Left ventricle myocardium superior (tissue), 1 donor: ENCODE data around the gene AADACL2. TPM values are rescaled to one million over a fixed set of nuclear protein-coding genes. Genes with fewer than 3 reads are reported as not detected.
"Not testable (repeated sequence)": the region's sequence is repeated elsewhere in the genome, so short reads cannot be mapped to it uniquely, and the experiment has no call there.

Experiments used
- ATAC-seq: fragments of 200-7000 bp; cut with Tn5 transposase; one replicate; pipeline ENCODE4 v1.9.1; 2020; ENCODE audit warnings: mild to moderate bottlenecking, moderate library complexity
- DNase-seq: peaks from one replicate; pipeline ENCODE4 v3.0.0-alpha.2; 2020
- intact Hi-C: fragments of 100-400 bp; cut with micrococcal nuclease; formaldehyde crosslinking; loops from one replicate; pipeline ENCODE4 v1.11.0; 2022
- total RNA-seq: library from RNA; stranded (reverse); fragmentation: NEBNext Ultra II Directional; extraction: Animal tissue kit (Norgen Biotek cat#: 25700); gene quantifications from one replicate; pipeline ENCODE4 v1.2.1, GENCODE V29; 2021
- donor health status: DM: no; HTN: yes; CAD: no; lungs with severe emphysema.

The AADACL2 gene
- total RNA-seq, 1 donor from 2014 or later, result not detected

DNA sequence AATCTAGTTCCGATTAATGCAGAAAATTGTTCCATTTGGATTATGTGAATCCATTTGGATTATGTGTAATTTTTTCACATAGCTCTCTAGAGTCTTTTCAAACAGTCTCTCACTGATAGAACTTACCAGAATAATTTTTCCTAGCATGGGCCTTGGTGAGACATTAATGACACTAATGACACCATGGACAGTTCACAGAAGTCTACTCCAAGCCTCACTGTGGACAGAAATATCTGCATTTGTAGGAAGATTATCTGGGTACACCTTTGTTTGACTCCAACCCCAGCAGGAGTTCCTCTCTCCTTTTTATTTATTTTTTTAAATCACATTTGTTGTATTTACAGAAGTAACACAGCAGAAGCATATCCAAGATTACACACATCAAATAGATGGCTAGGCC lies 27.9 kb downstream of the AADACL2 start:
- intact Hi-C loops, result no loop called here

GRCh38 chr3:151764699-151765098 lies 31.0 kb downstream of the AADACL2 start:
- not testable (repeated sequence) for DNase-seq, ATAC-seq

More for the DNA sequence above, 27.9 kb downstream of the AADACL2 start:
- DNase-seq, result no peak
- ATAC-seq, result no peak

GRCh38 chr3:151765685-151766084 lies 32.0 kb downstream of the AADACL2 start:
- intact Hi-C loops, result no loop called here
- ATAC-seq (no peak), DNase-seq (no peak)

More at GRCh38 chr3:151764699-151765098, 31.0 kb downstream of the AADACL2 start:
- intact Hi-C loops, result not testable (repeated sequence)

GRCh38 chr3:151766454-151766853 lies 32.7 kb downstream of the AADACL2 start:
- intact Hi-C loops, result no loop called here
- no peak for ATAC-seq

GRCh38 chr3:151768393-151768930 lies 34.7 kb downstream of the AADACL2 start:
- DNase-seq (no peak), ATAC-seq (no peak)
- intact Hi-C loops, result no loop called here

More at GRCh38 chr3:151766454-151766853, 32.7 kb downstream of the AADACL2 start:
- no peak for DNase-seq

GRCh38 chr3:151769175-151769574 lies 35.4 kb downstream of the AADACL2 start:
- intact Hi-C loops, result no loop called here
- DNase-seq (no peak), ATAC-seq (no peak)

DNA sequence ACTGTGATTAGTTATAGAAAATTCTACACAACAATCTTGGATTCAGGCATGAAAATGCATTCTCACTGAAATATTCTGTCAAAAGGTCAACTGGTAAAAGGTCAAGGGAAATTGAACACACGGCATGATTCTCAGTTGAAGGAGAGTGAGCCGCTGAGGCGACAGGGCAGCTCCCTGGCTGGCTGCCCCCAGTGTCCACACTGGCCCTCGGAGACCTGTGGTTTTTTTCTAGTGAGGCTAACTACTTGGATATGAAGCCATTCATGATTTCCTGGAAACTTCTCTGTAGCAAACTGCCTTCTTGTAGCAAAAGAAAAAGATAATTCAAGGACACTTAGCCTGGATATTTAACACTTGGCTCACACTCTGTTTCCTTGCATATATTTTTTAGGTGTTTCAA lies 37.2 kb downstream of the AADACL2 start:
- ATAC-seq (peak; percentile 93), DNase-seq (peak; percentile 78)
- intact Hi-C loops, result no loop called here

DNA sequence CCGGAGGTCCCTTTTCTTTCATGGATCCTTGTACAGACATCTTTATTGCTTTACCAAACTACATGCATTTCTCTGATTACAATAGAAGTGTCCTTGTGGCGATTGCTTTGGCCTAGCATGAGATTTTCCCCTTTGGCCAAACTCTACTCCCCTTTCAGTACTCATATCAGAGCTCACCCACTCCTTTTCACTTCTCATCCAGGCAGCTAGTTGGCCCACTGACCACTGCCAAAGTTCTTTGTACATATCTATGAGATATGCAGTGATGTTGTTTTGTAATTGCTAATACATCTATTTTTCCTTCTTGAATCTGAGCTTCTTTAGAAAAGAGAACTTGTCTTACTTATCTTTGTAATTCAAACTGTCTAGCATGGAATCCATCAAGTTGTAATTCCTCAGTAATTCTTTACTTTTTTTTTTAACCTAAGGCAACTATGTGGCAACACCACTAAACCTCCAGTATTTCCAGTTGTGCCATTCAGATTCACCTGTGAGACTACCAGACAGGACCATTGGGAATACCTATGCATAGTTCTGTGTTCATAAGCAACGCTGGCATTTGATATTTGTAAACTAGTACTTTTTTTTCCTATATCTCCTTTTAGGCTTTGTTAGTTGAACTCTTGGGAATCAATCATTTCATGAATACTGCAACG lies 39.2 kb downstream of the AADACL2 start:
- intact Hi-C loops, result no loop called here
- ATAC-seq, result no peak
- no peak for DNase-seq

- intact Hi-C loops, result no loop called here
- DNase-seq (no peak), ATAC-seq (no peak)
Measured at GRCh38 chr3:151774235-151774634, 40.5 kb downstream of the AADACL2 start.

- DNase-seq (no peak), ATAC-seq (no peak)
- intact Hi-C loops, result no loop called here
Measured at GRCh38 chr3:151774910-151775309, 41.2 kb downstream of the AADACL2 start.

DNA sequence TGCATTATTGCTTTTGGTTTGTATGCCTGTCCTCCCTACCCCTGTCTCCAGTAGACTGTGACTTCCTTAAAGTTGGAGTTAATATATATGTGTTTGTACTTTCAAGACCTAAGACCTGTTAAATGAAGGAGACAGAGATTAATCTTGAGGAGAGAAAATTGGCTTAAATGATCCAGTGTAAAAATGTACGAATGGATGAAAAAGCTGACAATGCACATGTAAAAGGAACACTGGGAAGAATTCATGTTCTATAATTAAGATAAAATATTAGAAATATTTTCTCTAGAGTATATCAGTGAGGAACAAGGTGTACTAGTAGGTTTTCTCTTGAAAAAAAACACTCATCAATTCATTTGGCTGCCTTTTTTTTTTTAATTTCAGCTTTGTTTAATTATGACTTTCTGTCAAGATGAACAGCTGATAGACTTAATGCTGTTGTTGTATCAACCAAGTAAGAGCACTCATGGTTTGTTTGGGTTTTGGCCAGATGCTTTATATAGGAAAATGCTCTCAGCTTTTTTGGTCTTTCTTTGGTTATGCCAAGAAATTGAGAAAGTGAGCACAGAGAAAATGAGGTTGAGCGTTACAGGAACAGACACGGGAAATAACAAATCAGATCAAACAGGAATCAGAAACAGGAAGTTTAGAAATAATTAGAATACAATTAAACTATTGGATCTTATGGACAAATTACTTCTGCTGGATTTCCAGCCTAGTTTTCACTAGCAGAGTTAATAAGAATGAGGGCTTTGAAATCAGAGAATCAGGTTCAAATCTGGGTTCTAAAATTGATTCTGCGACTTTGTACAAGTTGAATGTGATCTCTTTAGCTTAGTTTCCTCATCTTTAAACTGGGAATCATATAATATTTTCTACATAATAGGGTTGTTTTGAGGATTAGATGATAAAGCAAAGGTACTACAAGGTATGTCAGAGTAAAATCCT lies 41.9 kb downstream of the AADACL2 start:
- DNase-seq (no peak), ATAC-seq (no peak)
- intact Hi-C loops, result no loop called here

GRCh38 chr3:151776259-151776740 lies 42.6 kb downstream of the AADACL2 start:
- intact Hi-C loops, result no loop called here
- DNase-seq (no peak), ATAC-seq (no peak)

GRCh38 chr3:151777880-151778279 lies 44.2 kb downstream of the AADACL2 start:
- intact Hi-C loops, result no loop called here
- ATAC-seq, result no peak
- DNase-seq, result no peak

GRCh38 chr3:151787626-151788025 lies 53.9 kb downstream of the AADACL2 start:
- intact Hi-C loops, result no loop called here
- DNase-seq (no peak), ATAC-seq (peak; percentile 79)

DNA sequence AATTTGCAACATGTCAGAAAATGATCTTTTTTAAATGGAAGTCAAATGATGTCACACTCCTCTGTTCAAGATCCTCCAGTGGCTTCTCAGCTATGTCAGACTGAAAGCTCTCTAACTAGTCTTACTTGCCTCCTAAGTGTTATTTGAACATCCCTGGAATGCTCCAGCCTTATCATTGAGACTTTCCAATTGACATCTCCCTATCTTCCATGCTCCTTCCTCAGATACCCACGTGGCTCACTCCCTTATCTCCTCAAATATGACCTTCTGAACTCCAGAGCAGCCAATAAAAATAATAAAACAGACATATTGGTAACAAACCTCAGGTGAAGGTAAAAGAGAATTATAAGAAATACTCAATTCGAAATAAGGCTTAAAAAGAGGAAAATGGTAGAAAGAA lies 54.7 kb downstream of the AADACL2 start:
- intact Hi-C loops, result no loop called here
- no peak for ATAC-seq
- no peak for DNase-seq

DNA sequence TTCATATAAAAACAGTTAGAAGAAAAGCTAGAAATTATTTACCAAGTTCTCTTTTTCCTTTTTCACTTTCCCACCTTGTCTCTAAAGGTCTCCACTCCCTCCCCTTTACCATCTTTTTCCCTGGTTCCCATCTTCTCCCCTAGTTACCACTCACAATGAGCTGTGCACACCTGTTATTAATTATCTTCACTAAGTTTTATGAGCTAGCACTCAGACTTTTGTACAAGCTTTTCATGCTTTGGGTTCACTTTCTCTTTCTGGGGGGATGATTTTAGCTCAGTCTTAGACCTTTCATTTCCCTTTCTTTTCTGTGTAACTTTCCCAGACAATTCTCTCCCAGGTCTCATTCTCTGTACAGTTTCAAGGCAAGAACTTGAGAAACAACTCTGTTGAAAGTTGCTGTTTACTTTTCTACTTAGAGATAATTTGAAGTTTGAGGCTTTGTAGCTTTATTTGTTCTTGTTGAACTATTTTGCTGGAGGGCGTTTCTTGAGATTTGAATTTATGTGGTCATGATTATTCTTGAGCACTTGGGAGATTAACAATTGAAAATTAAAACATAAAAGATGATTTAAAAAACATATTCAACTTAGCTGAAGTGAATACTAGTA lies 56.2 kb downstream of the AADACL2 start:
- no peak for ATAC-seq
- no peak for DNase-seq
- intact Hi-C loops, result no loop called here

- ATAC-seq, DNase-seq, intact Hi-C loops: not testable (repeated sequence)
Measured at GRCh38 chr3:151790763-151791162, 57.0 kb downstream of the AADACL2 start.

DNA sequence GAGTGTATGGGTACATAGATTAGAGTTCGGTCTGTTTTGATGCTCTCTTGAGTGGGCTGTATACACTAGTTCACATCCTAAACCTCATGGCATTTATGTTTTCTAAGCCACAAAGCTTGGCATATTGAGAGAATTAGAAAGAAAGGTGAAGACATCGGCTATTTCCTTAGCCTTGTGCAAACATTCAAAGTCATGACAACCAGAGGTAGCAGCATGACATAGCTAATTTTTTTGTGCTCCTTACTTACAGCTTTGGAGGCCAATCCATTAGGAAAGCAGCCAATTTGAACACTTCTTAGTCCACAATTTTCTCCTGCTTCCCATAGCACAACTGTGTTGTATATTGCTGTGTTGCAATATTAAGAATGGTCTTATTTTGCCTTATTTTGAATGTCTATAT lies 58.7 kb downstream of the AADACL2 start:
- ATAC-seq (no peak), DNase-seq (no peak)
- intact Hi-C loops, result no loop called here

DNA sequence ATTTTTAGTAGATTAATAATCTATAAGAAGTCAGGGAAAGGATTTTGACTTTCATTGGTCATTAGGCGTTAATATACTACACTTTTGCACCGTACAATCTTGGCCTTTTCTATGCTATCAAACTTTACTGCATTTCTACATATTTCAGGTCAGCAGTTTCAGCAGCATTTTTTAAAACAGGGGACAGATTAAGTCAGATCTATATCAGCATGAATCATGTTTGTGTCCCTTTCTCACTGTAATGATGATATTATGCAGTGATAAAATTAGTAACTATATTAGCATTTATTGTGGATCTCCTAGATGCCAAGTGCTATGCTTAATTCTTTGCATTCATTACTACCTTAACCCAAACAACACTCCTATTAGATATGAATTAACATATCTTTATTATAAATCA lies 59.9 kb downstream of the AADACL2 start:
- no peak for ATAC-seq
- intact Hi-C loops, result no loop called here
- DNase-seq, result no peak

GRCh38 chr3:151794080-151794479 lies 60.4 kb downstream of the AADACL2 start:
- intact Hi-C loops, result no loop called here
- ATAC-seq (no peak), DNase-seq (no peak)
